IMR-90 (cell line): ENCODE data around the gene SEC31B. TPM values are rescaled to one million over a fixed set of nuclear protein-coding genes. Genes with fewer than 3 reads are reported as not detected.

Source experiments
- ATAC-seq: fragments of 200-7000 bp; cut with Tn5 transposase; 2 replicates; pipeline ENCODE4 v1.9.1; 2020; ENCODE audit warnings: low read depth, mild to moderate bottlenecking, moderate library complexity
- BruUV-seq: library from RNA; stranded (reverse); fragments of 400-500 nt; replicated peaks from 2 replicates; lab custom pipeline; 2021; lab: Mats Ljungman, UMichigan
- CTCF ChIA-PET: fragments of 300-600 bp; formaldehyde crosslinking; extraction: SDS; loops from one replicate; lab custom pipeline; 2021; ENCODE audit warnings: antibody characterized with exemption; lab: Yijun Ruan, JAX
- POLR2A ChIA-PET: fragments of 300-600 bp; sonication (Branson Sonifier 250); formaldehyde crosslinking; loops from one replicate; lab custom pipeline; 2022; ENCODE audit warnings: antibody characterized with exemption; ENCODE audit not compliant: unreplicated experiment; lab: Charles Lee
- DNase-seq: peaks from one replicate; pipeline ENCODE4 v3.0.0; 2013
- H2AFZ ChIP-seq: replicated peaks from 2 replicates; pipeline ENCODE3; 2013; ENCODE audit warnings: low read length, mild to moderate bottlenecking; ENCODE audit not compliant: poor library complexity
- H2AK5ac ChIP-seq: 2 replicates; pipeline ENCODE4 v1.6.1; 2013; ENCODE audit warnings: low read depth, low read length, inconsistent platforms
- H2AK9ac ChIP-seq: replicated peaks from 2 replicates; pipeline ENCODE3; 2013; ENCODE audit warnings: mild to moderate bottlenecking, low read depth, low read length, moderate library complexity; ENCODE audit not compliant: poor library complexity
- H2BK120ac ChIP-seq: 2 replicates; pipeline ENCODE4 v1.6.1; 2013; ENCODE audit warnings: low read depth, low read length, inconsistent platforms
- H2BK15ac ChIP-seq: 3 replicates; pipeline ENCODE4 v1.6.1; 2013; ENCODE audit warnings: low read depth, low read length, inconsistent platforms
- H2BK20ac ChIP-seq: 2 replicates; pipeline ENCODE4 v1.6.1; 2013; ENCODE audit warnings: low read depth, mild to moderate bottlenecking, inconsistent platforms, low read length, moderate library complexity
- H2BK5ac ChIP-seq: 2 replicates; pipeline ENCODE4 v1.6.1; 2013; ENCODE audit warnings: mild to moderate bottlenecking, low read depth, low read length, inconsistent platforms; ENCODE audit not compliant: poor library complexity, severe bottlenecking
- H3K14ac ChIP-seq: replicated peaks from 2 replicates; pipeline ENCODE4 v1.6.1; 2013; ENCODE audit warnings: low read depth, low read length, inconsistent platforms
- H3K18ac ChIP-seq: 2 replicates; pipeline ENCODE4 v1.6.1; 2013; ENCODE audit warnings: low read depth, low read length, control low read depth
- H3K23ac ChIP-seq: 2 replicates; pipeline ENCODE4 v1.6.1; 2013; ENCODE audit warnings: low read depth, low read length, inconsistent platforms
- H3K27ac ChIP-seq: 2 replicates; pipeline ENCODE4 v1.5.1; 2013; ENCODE audit warnings: mild to moderate bottlenecking, control low read depth, low read length; ENCODE audit not compliant: insufficient read depth
- H3K27me3 ChIP-seq: 2 replicates; pipeline ENCODE4 v1.6.1; 2013; ENCODE audit warnings: low read length; ENCODE audit not compliant: control insufficient read depth, insufficient read depth
- H3K36me3 ChIP-seq: 2 replicates; pipeline ENCODE4 v1.6.1; 2013; ENCODE audit warnings: low read length, mixed read lengths; ENCODE audit not compliant: control insufficient read depth, insufficient read depth
- H3K4ac ChIP-seq: 2 replicates; pipeline ENCODE4 v1.6.1; 2013; ENCODE audit warnings: low read depth, low read length, inconsistent platforms
- H3K4me1 ChIP-seq: 2 replicates; pipeline ENCODE4 v1.6.1; 2013; ENCODE audit warnings: low read length, mixed read lengths; ENCODE audit not compliant: control insufficient read depth, insufficient read depth
- H3K4me2 ChIP-seq: 2 replicates; pipeline ENCODE4 v1.6.1; 2013; ENCODE audit warnings: low read depth, mild to moderate bottlenecking, control low read depth, low read length, moderate library complexity
- H3K4me3 ChIP-seq: 2 replicates; pipeline ENCODE4 v1.5.1; 2013; ENCODE audit warnings: low read depth, mild to moderate bottlenecking, control low read depth, low read length, moderate library complexity; ENCODE audit not compliant: insufficient read depth
- H3K56ac ChIP-seq: 2 replicates; pipeline ENCODE4 v1.6.1; 2013; ENCODE audit warnings: low read length, inconsistent platforms; ENCODE audit not compliant: insufficient read depth; ENCODE audit errors: extremely low read depth
- H3K79me1 ChIP-seq, 2 experiments: 2 replicates each; pipeline ENCODE4 v1.6.1; 2013; ENCODE audit warnings: low read length in 2 of 2, inconsistent platforms in 1 of 2, low read depth in 1 of 2
- H3K9ac ChIP-seq: 2 replicates; pipeline ENCODE4 v1.6.1; 2013; ENCODE audit warnings: low read depth, low read length, control low read depth
- H3K9me1 ChIP-seq: 2 replicates; pipeline ENCODE4 v1.6.1; 2013; ENCODE audit warnings: low read length, inconsistent platforms; ENCODE audit not compliant: insufficient read depth
- H3K9me3 ChIP-seq: 2 replicates; pipeline ENCODE4 v1.6.1; 2013; ENCODE audit warnings: low read length; ENCODE audit not compliant: control insufficient read depth, insufficient read depth
- H4K20me1 ChIP-seq: 2 replicates; pipeline ENCODE4 v1.6.1; 2013; ENCODE audit warnings: low read length, inconsistent platforms; ENCODE audit not compliant: insufficient read depth
- H4K5ac ChIP-seq: 2 replicates; pipeline ENCODE4 v1.6.1; 2013; ENCODE audit warnings: mild to moderate bottlenecking, low read depth, low read length, control low read depth
- H4K8ac ChIP-seq, 2 experiments: 2 replicates each; pipeline ENCODE4 v1.6.1; 2013; ENCODE audit warnings: low read depth in 2 of 2, low read length in 2 of 2, control low read depth in 1 of 2, inconsistent platforms in 1 of 2
- H4K91ac ChIP-seq: 2 replicates; pipeline ENCODE4 v1.6.1; 2013; ENCODE audit warnings: low read depth, low read length, inconsistent platforms; ENCODE audit not compliant: insufficient read depth
- MAFK ChIP-seq: IDR thresholded peaks from 2 replicates; pipeline ENCODE4 v1.6.1; 2012; ENCODE audit warnings: low read depth, low read length, improper control_type of control experiment
- WGBS, 2 experiments: methylation state at CpG; one replicate each; pipeline versions ENCODE4 v1.1.5 to v1.1.7; 2013; ENCODE audit warnings: missing lambda C conversion rate in 2 of 2; ENCODE audit not compliant: insufficient read length in 1 of 2; ENCODE audit errors: extremely low coverage in 2 of 2; 5-methylcytosine and 5-hydroxymethylcytosine counted together
- dilution Hi-C: fragments of 300-500 bp; cut with HindIII; formaldehyde crosslinking; loops from one replicate; pipeline ENCODE4 v1.14.3; 2018; ENCODE audit warnings: low sequenced_read_pairs; ENCODE audit not compliant: unreplicated experiment
- in situ Hi-C: fragments of 300-500 bp; cut with MboI; formaldehyde crosslinking; loops from 3 replicates; pipeline ENCODE4 v1.14.3; 2019; ENCODE audit warnings: low sequenced_read_pairs, inconsistent platforms, mixed read lengths
- intact Hi-C: fragments of 100-400 bp; cut with micrococcal nuclease; formaldehyde crosslinking; loops from 2 replicates; pipeline ENCODE4 v1.10.0; 2022
- polyA plus RNA-seq, 3 experiments: library from polyadenylated mRNA; depleted of rRNA; stranded (reverse); fragments of >200 nt; gene quantifications; 2 replicates each; pipeline ENCODE4 v1.2.3, GENCODE V29; 2012; ENCODE audit warnings: low replicate concordance in 1 of 3
- total RNA-seq: library from RNA; depleted of rRNA; stranded (reverse); fragments of >200 nt; gene quantifications from 2 replicates; pipeline ENCODE4 v1.2.3, GENCODE V29; 2012

SEC31B gene
- total and polyA plus RNA-seq, 2 of the 4 experiments (the other 2 are of a cell fraction) = 1.3 to 8.1 TPM

GRCh38 chr10:100504096-100504495 lies 15.6 kb downstream of the SEC31B start:
- ATAC-seq = no peak
- in situ Hi-C loops = no loop called here
- ChIA-PET CTCF (no interaction called here), POLR2A (interaction anchor here (0.6 kb wide), 1 partner anchor 22 kb away, joined by 7 read pairs; no protein-coding TSS in a partner anchor)
- Histone ChIP-seq H2AK5ac (no peak overlapping the region), H3K4me3 (no peak overlapping the region), H2AFZ (no peak overlapping the region), H3K14ac (no peak overlapping the region), H3K9me3 (no peaks in the 10 kb centered on the region), H2BK15ac (no peak overlapping the region), H3K4me2 (no peak overlapping the region), H3K18ac (no peak overlapping the region), H3K9me1 (peaks cover 3% of the 10 kb centered on the region; the same call in 1 of the 2 replicates), H4K5ac (no peak overlapping the region), H3K23ac (no peak overlapping the region), H4K8ac (no peak overlapping the region), H3K79me1 (no peaks in the 10 kb centered on the region), H4K91ac (no peak overlapping the region), H3K36me3 (peaks cover 14% of the 10 kb centered on the region), H3K4ac (no peak overlapping the region), H3K56ac (no peak overlapping the region), H4K20me1 (no peaks in the 10 kb centered on the region), H3K9ac (no peak overlapping the region), H2AK9ac (no peak overlapping the region), H3K27me3 (no peaks in the 10 kb centered on the region), H2BK5ac (no peak overlapping the region), H3K27ac (no peak overlapping the region), H2BK20ac (no peak overlapping the region), H3K4me1 (peaks cover 1% of the 10 kb centered on the region; the same call in 1 of the 2 replicates), H2BK120ac (no peak overlapping the region)
- intact Hi-C loops = loop anchor here (10.0 kb wide), 1 partner anchor 199 kb away; no protein-coding TSS in a partner anchor
- DNase-seq = peak; percentile 26
- dilution Hi-C loops = no loop called here
- no peak for TF ChIP-seq MAFK
- WGBS, 2 experiments = 70% methylated on average over 3 of the region's 5 CpGs; no CpG with 5 or more reads in 1 of the 2 experiments
- BruUV-seq = no TSS peak
